Erythroblast (primary cell): Measurements from ENCODE around the gene PRDM15.

Source experiments
- GATA1 ChIP-seq: IDR thresholded peaks from 2 replicates; pipeline ENCODE4 v1.6.1; 2011; ENCODE audit warnings: low read depth, mild to moderate bottlenecking, control low read depth, low read length, moderate library complexity
- POLR2A ChIP-seq: IDR thresholded peaks from 2 replicates; pipeline ENCODE4 v1.6.1; 2011; ENCODE audit warnings: mild to moderate bottlenecking, low read length

DNA sequence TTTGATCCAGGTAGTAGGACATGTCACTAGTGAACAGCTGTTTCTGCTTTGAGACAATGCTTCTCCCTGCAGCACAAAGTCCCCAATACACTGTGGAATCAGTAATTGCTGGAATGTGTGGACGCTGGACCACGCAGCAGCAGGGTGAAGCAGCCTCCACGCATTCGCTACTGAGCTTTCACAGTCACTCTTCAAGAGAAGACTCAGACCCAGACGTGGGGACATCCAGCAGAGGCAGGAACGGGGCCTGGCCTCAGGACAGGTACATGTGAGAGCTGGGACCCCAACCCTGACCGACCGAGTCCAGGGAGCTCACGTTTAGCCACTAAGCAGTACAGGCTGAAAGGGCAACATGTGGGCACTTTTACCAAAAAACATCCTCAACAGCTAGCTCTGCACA lies 34.1 kb upstream of the PRDM15 start:
- TF ChIP-seq POLR2A (no peak), GATA1 (no peak)
